Neural cell (in vitro differentiated cells): Measurements from ENCODE around the gene SDCCAG8. TPM values are rescaled to one million over a fixed set of nuclear protein-coding genes. Genes with fewer than 3 reads are reported as not detected.

Experiments
- H2AFZ ChIP-seq: fragments of 200-600, 300-800 bp; sonication (generic), shearing (Covaris generic); 2 replicates; pipeline ENCODE4 v1.6.0; 2014; ENCODE audit warnings: low read depth, mild to moderate bottlenecking, antibody characterized with exemption, low read length, moderate library complexity
- H3F3A ChIP-seq: fragments of 200-600 bp; shearing (Covaris generic); 2 replicates; pipeline ENCODE4 v1.6.1; 2016; ENCODE audit warnings: mild to moderate bottlenecking, moderate library complexity, mixed read lengths, antibody characterized with exemption, low read length; ENCODE audit not compliant: insufficient read depth, poor library complexity, severe bottlenecking
- H3K27ac ChIP-seq: fragments of 200-600, 300-800 bp; sonication (generic), shearing (Covaris generic); 2 replicates; pipeline ENCODE4 v1.5.1; 2014; ENCODE audit warnings: mild to moderate bottlenecking, low read length, moderate library complexity
- H3K27me3 ChIP-seq: fragments of 300-800, 200-600 bp; sonication (generic), shearing (Covaris generic); 2 replicates; pipeline ENCODE4 v1.6.0; 2014; ENCODE audit warnings: mild to moderate bottlenecking, low read depth, low read length, moderate library complexity; ENCODE audit not compliant: insufficient read depth
- H3K36me3 ChIP-seq: fragments of 300-800, 200-600 bp; sonication (generic), shearing (Covaris generic); 2 replicates; pipeline ENCODE4 v1.5.1; 2014; ENCODE audit warnings: mild to moderate bottlenecking, antibody characterized with exemption, low read length, moderate library complexity; ENCODE audit not compliant: insufficient read depth
- H3K4me2 ChIP-seq: fragments of 300-800, 200-600 bp; sonication (generic), shearing (Covaris generic); 2 replicates; pipeline ENCODE4 v1.6.0; 2014; ENCODE audit warnings: mild to moderate bottlenecking, low read length
- H3K4me3 ChIP-seq: fragments of 300-800, 200-600 bp; sonication (generic), shearing (Covaris generic); 2 replicates; pipeline ENCODE4 v1.5.1; 2014; ENCODE audit warnings: mild to moderate bottlenecking, low read length, moderate library complexity
- H3K79me2 ChIP-seq: fragments of 200-600 bp; shearing (Covaris generic); replicated peaks from 2 replicates; pipeline ENCODE4 v1.6.0; 2014; ENCODE audit warnings: mild to moderate bottlenecking, low read length, moderate library complexity; ENCODE audit not compliant: insufficient read depth
- H3K9ac ChIP-seq: fragments of 300-800, 200-600 bp; sonication (generic), shearing (Covaris generic); 2 replicates; pipeline ENCODE4 v1.6.1; 2016; ENCODE audit warnings: mild to moderate bottlenecking, low read length, mixed read lengths
- H3K9me2 ChIP-seq: fragments of 200-600 bp; shearing (Covaris generic); 2 replicates; pipeline ENCODE4 v1.6.1; 2016; ENCODE audit warnings: mild to moderate bottlenecking, low read length, mixed read lengths; ENCODE audit not compliant: insufficient read depth
- H3K9me3 ChIP-seq: fragments of 200-600, 300-800 bp; sonication (generic), shearing (Covaris generic); 2 replicates; pipeline ENCODE4 v1.6.1; 2016; ENCODE audit warnings: mild to moderate bottlenecking, mixed run types, low read length, moderate library complexity, mixed read lengths
- H4K20me1 ChIP-seq: fragments of 200-600 bp; shearing (Covaris generic); 2 replicates; pipeline ENCODE4 v1.6.1; 2016; ENCODE audit warnings: mild to moderate bottlenecking, mixed run types; ENCODE audit not compliant: insufficient read depth
- EP300 ChIP-seq: fragments of 450-650 bp; conservative IDR thresholded peaks from 2 replicates; pipeline ENCODE4 v1.6.1; 2014; ENCODE audit warnings: antibody characterized with exemption, mild to moderate bottlenecking, moderate library complexity; ENCODE audit not compliant: poor library complexity, severe bottlenecking
- EZH2 ChIP-seq: fragments of 200-600, 300-800 bp; shearing (Covaris generic), sonication (generic); IDR thresholded peaks from 2 replicates; pipeline ENCODE4 v1.6.1; 2014; ENCODE audit warnings: antibody characterized with exemption, low read length, borderline replicate concordance, mild to moderate bottlenecking; ENCODE audit not compliant: insufficient read depth, poor library complexity, severe bottlenecking
- MXI1 ChIP-seq: fragments of 450-650 bp; conservative IDR thresholded peaks from 2 replicates; pipeline ENCODE4 v1.6.1; 2014; ENCODE audit warnings: antibody characterized with exemption, mild to moderate bottlenecking; ENCODE audit not compliant: poor library complexity, severe bottlenecking
- POLR2AphosphoS5 ChIP-seq: IDR thresholded peaks from 2 replicates; pipeline ENCODE4 v1.6.1; 2012
- RAD21 ChIP-seq: fragments of 450-650 bp; conservative IDR thresholded peaks from 2 replicates; pipeline ENCODE4 v1.6.1; 2014; ENCODE audit warnings: antibody characterized with exemption, mild to moderate bottlenecking, moderate library complexity
- REST ChIP-seq: IDR thresholded peaks from 2 replicates; pipeline ENCODE4 v1.6.1; 2012; ENCODE audit warnings: borderline replicate concordance
- SMC3 ChIP-seq: fragments of 450-650 bp; conservative IDR thresholded peaks from 2 replicates; pipeline ENCODE4 v1.6.1; 2014; ENCODE audit warnings: antibody characterized with exemption, mild to moderate bottlenecking, moderate library complexity; ENCODE audit not compliant: poor library complexity
- TAF1 ChIP-seq: IDR thresholded peaks from 2 replicates; pipeline ENCODE4 v1.6.1; 2012; ENCODE audit warnings: low read depth
- polyA plus RNA-seq: library from polyadenylated mRNA; depleted of rRNA; stranded (reverse); fragments of >200 nt; gene quantifications from 2 replicates; pipeline ENCODE4 v1.2.3, GENCODE V29; 2014
- TF ChIP-seq, protein P1 (sequence below): fragments of 450-650 bp; IDR thresholded peaks from 2 replicates; pipeline ENCODE4 v1.5.1; 2014; ENCODE audit warnings: antibody characterized with exemption, mild to moderate bottlenecking, moderate library complexity; ENCODE audit not compliant: poor library complexity, severe bottlenecking

Gene SDCCAG8
- polyA plus RNA-seq, 1 donor from 2014 or later: 32.2 TPM

- Histone ChIP-seq H3K4me3 (no peak overlapping the region), H3K9ac (no peak overlapping the region), H3K27me3 (no peaks in the 10 kb centered on the region), H3K4me2 (no peak overlapping the region), H3K27ac (no peak overlapping the region), H3F3A (no peaks in the 10 kb centered on the region), H4K20me1 (no peaks in the 10 kb centered on the region), H2AFZ (no peak overlapping the region), H3K79me2 (no peaks in the 10 kb centered on the region), H3K36me3 (no peaks in the 10 kb centered on the region), H3K9me3 (no peaks in the 10 kb centered on the region), H3K9me2 (no peaks in the 10 kb centered on the region)
- TF ChIP-seq, protein P1, sequence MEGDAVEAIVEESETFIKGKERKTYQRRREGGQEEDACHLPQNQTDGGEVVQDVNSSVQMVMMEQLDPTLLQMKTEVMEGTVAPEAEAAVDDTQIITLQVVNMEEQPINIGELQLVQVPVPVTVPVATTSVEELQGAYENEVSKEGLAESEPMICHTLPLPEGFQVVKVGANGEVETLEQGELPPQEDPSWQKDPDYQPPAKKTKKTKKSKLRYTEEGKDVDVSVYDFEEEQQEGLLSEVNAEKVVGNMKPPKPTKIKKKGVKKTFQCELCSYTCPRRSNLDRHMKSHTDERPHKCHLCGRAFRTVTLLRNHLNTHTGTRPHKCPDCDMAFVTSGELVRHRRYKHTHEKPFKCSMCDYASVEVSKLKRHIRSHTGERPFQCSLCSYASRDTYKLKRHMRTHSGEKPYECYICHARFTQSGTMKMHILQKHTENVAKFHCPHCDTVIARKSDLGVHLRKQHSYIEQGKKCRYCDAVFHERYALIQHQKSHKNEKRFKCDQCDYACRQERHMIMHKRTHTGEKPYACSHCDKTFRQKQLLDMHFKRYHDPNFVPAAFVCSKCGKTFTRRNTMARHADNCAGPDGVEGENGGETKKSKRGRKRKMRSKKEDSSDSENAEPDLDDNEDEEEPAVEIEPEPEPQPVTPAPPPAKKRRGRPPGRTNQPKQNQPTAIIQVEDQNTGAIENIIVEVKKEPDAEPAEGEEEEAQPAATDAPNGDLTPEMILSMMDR: no peak
- no peak for TF ChIP-seq TAF1
- no peak for TF ChIP-seq MXI1
- no peak for TF ChIP-seq REST
- no peak for TF ChIP-seq POLR2AphosphoS5
- no peak for TF ChIP-seq RAD21
These were observed 175.8 kb downstream of the SDCCAG8 start for GRCh38 chr1:243431591-243431990.

DNA sequence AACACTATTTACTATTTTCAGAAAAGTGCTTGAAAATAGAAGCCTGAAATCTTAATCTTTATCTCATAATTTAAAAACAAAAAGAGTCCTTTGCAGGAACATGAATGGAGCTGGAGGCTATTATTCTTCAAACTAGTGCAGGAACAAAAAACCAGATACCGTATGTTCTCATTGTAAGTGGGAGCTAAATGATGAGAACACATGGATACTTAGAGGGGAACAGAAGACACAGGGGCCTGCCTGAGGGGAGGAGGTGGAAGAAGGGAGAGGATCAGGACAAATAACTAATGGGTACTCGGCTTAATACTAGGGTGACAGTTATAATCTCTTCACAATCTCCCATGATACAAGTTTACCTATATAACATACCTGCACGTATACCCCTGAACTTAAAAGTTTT lies 176.3 kb downstream of the SDCCAG8 start:
- Histone ChIP-seq H3K79me2 (no peaks in the 10 kb centered on the region), H3F3A (no peaks in the 10 kb centered on the region), H3K36me3 (no peaks in the 10 kb centered on the region), H2AFZ (no peak overlapping the region), H3K9ac (no peak overlapping the region), H3K27ac (no peak overlapping the region), H4K20me1 (no peaks in the 10 kb centered on the region), H3K27me3 (no peaks in the 10 kb centered on the region), H3K4me2 (no peak overlapping the region), H3K4me3 (no peak overlapping the region), H3K9me2 (no peaks in the 10 kb centered on the region), H3K9me3 (no peaks in the 10 kb centered on the region)
- TF ChIP-seq TAF1: no peak
- TF ChIP-seq, protein P1: no peak
- TF ChIP-seq SMC3: no peak
- no peak for TF ChIP-seq MXI1
- TF ChIP-seq EZH2: no peak
- TF ChIP-seq REST: no peak
- TF ChIP-seq RAD21: no peak
- TF ChIP-seq POLR2AphosphoS5: no peak
- TF ChIP-seq EP300: no peak
